HEK293T (cell line): ENCODE measurements around the gene PTPRM.

Experiments
- CTCF ChIA-PET: fragments of 350-600 bp; formaldehyde crosslinking; extraction: SDS; loops from one replicate; lab custom pipeline; 2021; ENCODE audit warnings: antibody characterized with exemption, inconsistent platforms; lab: Yijun Ruan, JAX
- POLR2A ChIA-PET: fragments of 350-600 bp; formaldehyde crosslinking; extraction: SDS; loops from one replicate; lab custom pipeline; 2020; ENCODE audit warnings: antibody characterized with exemption, inconsistent platforms; lab: Yijun Ruan, JAX
- DNase-seq: peaks from one replicate; pipeline ENCODE4 v3.0.0; 2012; ENCODE audit warnings: mixed read lengths; ENCODE audit errors: extremely low spot score
- ARNT ChIP-seq: fragments of 450-650 bp; IDR thresholded peaks from 2 replicates; pipeline ENCODE4 v1.6.1; 2017; ENCODE audit warnings: mild to moderate bottlenecking
- BHLHE40 ChIP-seq: fragments of 450-650 bp; IDR thresholded peaks from 2 replicates; pipeline ENCODE4 v1.6.1; 2016; ENCODE audit warnings: mild to moderate bottlenecking, moderate library complexity, borderline replicate concordance
- CTBP1 ChIP-seq: fragments of 450-650 bp; IDR thresholded peaks from 2 replicates; pipeline ENCODE4 v1.6.1; 2016; ENCODE audit warnings: borderline replicate concordance
- ELF4 ChIP-seq: fragments of 450-650 bp; IDR thresholded peaks from 2 replicates; pipeline ENCODE4 v1.6.1; 2017; ENCODE audit warnings: antibody characterized with exemption
- FOXA1 ChIP-seq: fragments of 450-650 bp; IDR thresholded peaks from 2 replicates; pipeline ENCODE4 v1.6.1; 2016; ENCODE audit warnings: mild to moderate bottlenecking
- FOXK2 ChIP-seq: fragments of 450-650 bp; IDR thresholded peaks from 2 replicates; pipeline ENCODE4 v1.6.1; 2016; ENCODE audit warnings: mild to moderate bottlenecking
- FOXM1 ChIP-seq: fragments of 450-650 bp; IDR thresholded peaks from 2 replicates; pipeline ENCODE4 v1.6.1; 2017; ENCODE audit warnings: mild to moderate bottlenecking, borderline replicate concordance
- HDGF ChIP-seq: fragments of 450-650 bp; IDR thresholded peaks from 2 replicates; pipeline ENCODE4 v1.6.1; 2017; ENCODE audit warnings: antibody characterized with exemption, borderline replicate concordance
- L3MBTL2 ChIP-seq: fragments of 450-650 bp; conservative IDR thresholded peaks from 2 replicates; pipeline ENCODE4 v1.6.1; 2016; ENCODE audit warnings: mild to moderate bottlenecking
- LEF1 ChIP-seq: fragments of 450-650 bp; IDR thresholded peaks from 2 replicates; pipeline ENCODE4 v1.6.1; 2017; ENCODE audit warnings: mild to moderate bottlenecking, borderline replicate concordance
- NFRKB ChIP-seq: fragments of 450-650 bp; IDR thresholded peaks from 2 replicates; pipeline ENCODE4 v1.6.1; 2016; ENCODE audit warnings: mild to moderate bottlenecking, moderate library complexity
- PKNOX1 ChIP-seq: fragments of 450-650 bp; IDR thresholded peaks from 2 replicates; pipeline ENCODE4 v1.6.1; 2016
- SP1 ChIP-seq: fragments of 450-650 bp; IDR thresholded peaks from 2 replicates; pipeline ENCODE4 v1.6.1; 2017
- SUZ12 ChIP-seq: fragments of 450-650 bp; IDR thresholded peaks from 2 replicates; pipeline ENCODE4 v1.6.1; 2016; ENCODE audit warnings: mild to moderate bottlenecking
- TARDBP ChIP-seq: fragments of 450-650 bp; IDR thresholded peaks from 2 replicates; pipeline ENCODE4 v1.6.1; 2016
- ZNF384 ChIP-seq: fragments of 450-650 bp; IDR thresholded peaks from 2 replicates; pipeline ENCODE4 v1.6.1; 2016

PTPRM gene

GRCh38 chr18:7678389-7678788 lies 111.3 kb downstream of the PTPRM start:
- ChIA-PET POLR2A (no interaction called here), CTCF (no interaction called here)
- no peak for DNase-seq
- no peak for TF ChIP-seq TARDBP
- no peak for TF ChIP-seq ARNT
- TF ChIP-seq NFRKB = no peak
- no peak for TF ChIP-seq SUZ12
- TF ChIP-seq HDGF = no peak
- no peak for TF ChIP-seq ELF4
- TF ChIP-seq ZNF384 = no peak
- TF ChIP-seq FOXM1 = no peak
- no peak for TF ChIP-seq BHLHE40
- no peak for TF ChIP-seq SP1
- no peak for TF ChIP-seq FOXK2
- TF ChIP-seq FOXA1 = no peak

GRCh38 chr18:7678801-7679200 lies 111.7 kb downstream of the PTPRM start:
- DNase-seq = no peak
- CTCF ChIA-PET = no interaction called here
- TF ChIP-seq FOXK2 = no peak
- no peak for TF ChIP-seq ELF4
- no peak for TF ChIP-seq ZNF384
- no peak for TF ChIP-seq PKNOX1
- TF ChIP-seq FOXA1 = no peak
- no peak for TF ChIP-seq FOXM1
- POLR2A ChIA-PET = no interaction called here

- POLR2A ChIA-PET = no interaction called here
- CTCF ChIA-PET = no interaction called here
Measured at GRCh38 chr18:7681298-7681697, 114.2 kb downstream of the PTPRM start.

GRCh38 chr18:7682321-7682720 lies 115.2 kb downstream of the PTPRM start:
- ChIA-PET CTCF (no interaction called here), POLR2A (no interaction called here)
- TF ChIP-seq ZNF384 (no peak), TARDBP (no peak)
- DNase-seq = no peak

More at GRCh38 chr18:7681298-7681697, 114.2 kb downstream of the PTPRM start:
- no peak for DNase-seq
- TF ChIP-seq CTBP1 (no peak), HDGF (no peak), PKNOX1 (no peak), FOXK2 (no peak), ELF4 (no peak), SUZ12 (no peak), BHLHE40 (no peak)

- CTCF ChIA-PET = no interaction called here
- POLR2A ChIA-PET = no interaction called here
- DNase-seq = no peak
- TF ChIP-seq L3MBTL2 (no peak), ELF4 (no peak), LEF1 (no peak), CTBP1 (no peak), ARNT (no peak), PKNOX1 (no peak), ZNF384 (no peak), TARDBP (no peak), FOXA1 (no peak), SUZ12 (no peak), FOXK2 (no peak), HDGF (no peak), SP1 (no peak), NFRKB (no peak), BHLHE40 (no peak)
Measured at GRCh38 chr18:7683753-7684152, 116.6 kb downstream of the PTPRM start.

GRCh38 chr18:7684357-7684756 lies 117.2 kb downstream of the PTPRM start:
- POLR2A ChIA-PET = no interaction called here
- no peak for DNase-seq
- CTCF ChIA-PET = no interaction called here
- TF ChIP-seq LEF1 = no peak

GRCh38 chr18:7684966-7685365 lies 117.8 kb downstream of the PTPRM start:
- CTCF ChIA-PET = no interaction called here
- TF ChIP-seq FOXA1 = no peak
- no peak for TF ChIP-seq HDGF
- no peak for TF ChIP-seq ELF4
- TF ChIP-seq ZNF384 = no peak
- no peak for TF ChIP-seq BHLHE40
- TF ChIP-seq L3MBTL2 = no peak
- no peak for TF ChIP-seq NFRKB
- TF ChIP-seq FOXM1 = no peak
- TF ChIP-seq SUZ12 = no peak
- no peak for TF ChIP-seq FOXK2
- TF ChIP-seq CTBP1 = no peak
- TF ChIP-seq SP1 = no peak
- TF ChIP-seq PKNOX1 = no peak
- TF ChIP-seq TARDBP = no peak
- TF ChIP-seq ARNT = no peak
- TF ChIP-seq LEF1 = no peak
- POLR2A ChIA-PET = no interaction called here
- DNase-seq = no peak
